OCI-LY7 (cell line): ENCODE data around the gene NDUFB1.

Source experiments
- CTCF ChIP-seq: fragments of 200-600 bp; sonication (generic); conservative IDR thresholded peaks from 2 replicates; pipeline ENCODE4 v1.5.1; 2014; ENCODE audit warnings: mild to moderate bottlenecking, antibody characterized with exemption, low read length, moderate library complexity, mixed read lengths
- EZH2phosphoT487 ChIP-seq: fragments of 200-600 bp; sonication (generic); IDR thresholded peaks from 2 replicates; pipeline ENCODE4 v1.6.1; 2018; ENCODE audit warnings: low read depth, borderline replicate concordance, mild to moderate bottlenecking, mixed run types, antibody characterized with exemption, low read length, moderate library complexity, mixed read lengths

DNA sequence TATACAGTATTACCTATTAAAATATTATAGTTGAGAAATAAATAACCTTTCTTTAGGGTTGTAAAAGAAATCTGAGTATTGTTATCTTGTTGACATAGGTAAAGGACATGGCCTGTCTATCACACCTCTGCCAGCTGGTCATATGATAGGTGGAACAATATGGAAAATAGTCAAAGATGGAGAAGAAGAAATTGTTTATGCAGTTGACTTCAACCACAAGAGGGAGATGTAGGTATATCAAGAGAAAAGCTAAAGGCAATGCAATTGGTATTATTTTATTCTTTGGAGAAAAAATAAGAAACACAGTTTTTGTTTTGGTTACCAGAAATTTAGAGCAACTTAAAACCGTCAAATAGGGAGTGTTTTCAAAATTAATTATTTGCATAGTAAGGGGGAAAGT, 13.8 kb upstream of the NDUFB1 start:
- TF ChIP-seq CTCF (peak; percentile 72), EZH2phosphoT487 (no peak)
